ENCODE data around the gene ADD3.
"Not testable (repeated sequence)": the region's sequence is repeated elsewhere in the genome, so short reads cannot be mapped to it uniquely, and the experiment has no call there.

ADD3 gene

GRCh38 chr10:110040108-110040507 lies 32.3 kb downstream of the ADD3 start:
- DNase-seq, result no peak

DNA sequence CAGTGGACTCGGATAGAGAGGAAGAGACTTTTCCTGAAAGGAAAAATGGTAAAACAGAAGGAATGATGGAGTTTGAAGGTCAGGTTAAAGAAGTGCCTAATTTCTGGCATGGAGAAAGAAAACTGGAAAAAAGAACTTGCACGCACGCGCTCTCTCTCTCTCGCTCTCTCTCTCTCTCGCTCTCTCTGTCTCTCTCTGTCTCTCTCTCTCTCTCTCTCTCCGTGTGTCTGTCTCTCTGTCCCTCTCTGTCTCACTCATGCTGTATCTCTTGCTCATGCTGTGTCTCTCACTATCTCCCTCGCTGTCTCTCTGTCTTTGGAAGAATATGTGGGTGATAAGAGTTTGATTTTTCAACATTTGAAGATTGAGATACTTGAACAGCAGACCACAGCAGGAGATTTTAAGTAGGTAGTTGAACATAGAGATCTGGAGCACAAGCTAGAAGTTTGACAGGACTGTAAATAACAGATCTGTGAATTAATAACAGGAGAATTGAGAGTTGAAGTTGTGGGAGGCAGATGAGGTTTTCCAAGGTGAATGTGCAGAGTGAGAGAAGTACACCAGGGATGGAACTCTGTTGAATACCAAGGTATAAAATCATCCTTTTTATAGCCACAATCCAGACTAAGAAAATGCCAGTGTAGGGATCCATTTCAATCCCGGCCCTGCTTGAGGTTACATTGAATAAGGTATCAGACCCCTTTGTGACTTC lies 33.1 kb downstream of the ADD3 start:
- DNase-seq, result no peak

DNA sequence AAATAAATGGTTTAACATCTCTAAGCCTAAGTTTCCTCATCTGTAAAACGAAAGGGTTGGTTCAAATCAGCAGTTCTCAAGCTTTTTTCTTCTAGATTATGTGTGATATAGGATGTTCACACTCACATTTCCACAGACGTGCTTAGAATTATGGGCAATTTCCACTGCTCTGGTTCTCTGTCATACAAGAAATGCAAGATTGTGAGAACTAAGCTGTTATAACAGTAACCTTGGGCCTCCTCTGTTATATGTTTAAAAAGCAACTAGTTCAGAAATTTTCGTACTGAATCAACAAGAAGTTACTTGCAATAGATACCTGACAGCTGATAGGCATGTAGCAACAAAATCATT lies 33.7 kb downstream of the ADD3 start:
- DNase-seq, result no peak

GRCh38 chr10:110042181-110042580 lies 34.4 kb downstream of the ADD3 start:
- DNase-seq, result no peak

- DNase-seq, result no peak
These were observed 35.1 kb downstream of the ADD3 start for GRCh38 chr10:110042891-110043290.

DNA sequence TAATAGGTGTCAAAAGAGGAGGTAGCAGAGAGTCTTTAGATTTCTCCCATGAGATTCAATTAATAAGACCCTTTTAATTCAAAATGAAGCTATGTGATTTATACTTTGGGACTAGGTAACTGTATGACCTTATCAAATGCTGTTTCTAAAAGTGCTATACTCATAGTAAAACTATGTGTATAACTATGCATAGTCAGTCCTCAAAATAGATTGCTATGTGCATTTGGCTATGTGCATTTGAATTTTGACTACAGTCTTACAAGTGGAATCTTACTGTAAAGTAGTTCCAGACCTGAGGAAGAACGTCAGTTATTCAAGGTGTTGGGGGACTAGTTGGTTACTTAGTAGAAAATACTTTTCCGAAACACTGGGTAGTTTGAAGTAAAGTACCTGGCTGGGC lies 36.9 kb downstream of the ADD3 start:
- DNase-seq, result no peak

DNA sequence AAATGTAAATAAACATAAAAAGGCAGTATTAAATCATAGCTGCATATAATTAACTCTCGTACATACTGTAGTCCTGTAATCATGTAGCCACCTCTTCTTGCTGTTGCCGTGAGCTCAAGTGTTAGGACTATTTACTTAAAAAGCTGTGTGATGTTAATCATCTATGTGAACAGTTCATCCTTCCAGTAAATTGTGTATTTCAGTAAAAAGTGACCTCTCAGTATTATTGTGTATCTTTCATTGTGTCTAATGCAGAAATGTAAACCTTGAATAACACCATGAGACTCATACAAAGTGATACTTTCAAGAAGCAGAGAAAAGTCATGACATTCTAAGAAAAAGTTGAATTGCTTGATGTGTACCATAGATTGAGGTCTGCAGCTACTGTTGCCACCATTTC lies 38.0 kb downstream of the ADD3 start:
- no peak for DNase-seq

GRCh38 chr10:110048145-110048544 lies 40.4 kb downstream of the ADD3 start:
- DNase-seq, result not testable (repeated sequence)

- no peak for DNase-seq
These were observed 41.0 kb downstream of the ADD3 start for GRCh38 chr10:110048781-110049180.

DNA sequence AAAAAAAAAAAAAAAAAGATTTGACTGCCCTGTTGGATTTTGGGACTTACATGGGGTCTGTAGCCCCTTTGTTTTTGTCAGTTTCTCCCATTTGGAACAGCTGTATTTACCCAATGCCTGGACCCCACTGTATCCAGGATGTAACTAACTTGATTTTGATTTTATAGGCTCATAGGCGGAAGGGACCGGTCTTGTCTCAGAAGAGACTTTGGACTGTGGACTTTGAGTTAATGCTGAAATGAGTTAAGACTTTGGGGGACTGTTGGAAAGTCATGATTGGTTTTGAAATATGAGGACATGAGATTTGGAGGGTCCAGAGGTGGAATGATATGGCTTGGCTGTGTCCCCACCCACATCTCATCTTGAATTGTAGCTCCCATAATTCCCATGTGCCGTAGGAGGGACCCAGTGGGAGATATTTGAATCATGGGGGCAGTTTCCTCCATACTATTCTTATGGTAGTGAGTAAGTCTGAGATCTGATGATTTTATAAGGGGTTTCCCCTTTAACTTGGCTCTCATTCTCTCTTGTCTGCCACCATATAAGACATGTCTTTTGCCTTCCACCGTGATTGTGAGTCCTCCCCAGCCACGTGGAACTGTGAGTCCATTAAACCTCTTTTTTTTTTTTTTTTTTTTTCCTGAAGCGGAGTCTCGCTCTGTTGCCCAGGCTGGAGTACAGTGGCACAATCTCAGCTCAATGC lies 42.3 kb downstream of the ADD3 start:
- DNase-seq, result not testable (repeated sequence)

GRCh38 chr10:110051487-110051886 lies 43.7 kb downstream of the ADD3 start:
- no peak for DNase-seq

DNA sequence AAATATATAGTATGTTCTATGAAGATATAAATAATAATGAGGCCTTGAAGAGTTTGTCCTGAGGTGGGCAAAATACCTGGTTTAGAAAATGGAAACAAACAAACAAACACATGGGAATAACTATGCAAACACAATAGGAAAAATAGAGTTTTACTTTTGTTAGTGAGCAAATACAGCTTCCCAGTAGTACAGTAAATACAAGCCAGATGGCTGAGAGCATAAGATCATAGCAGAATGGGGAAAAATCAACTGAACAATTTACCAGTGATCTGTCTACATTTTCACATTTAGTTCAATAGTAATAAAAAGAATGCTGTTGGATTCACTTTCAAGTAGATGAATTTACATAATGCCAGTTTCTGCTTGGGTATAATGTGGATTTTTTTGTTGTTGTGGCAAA lies 45.1 kb downstream of the ADD3 start:
- DNase-seq, result no peak

DNA sequence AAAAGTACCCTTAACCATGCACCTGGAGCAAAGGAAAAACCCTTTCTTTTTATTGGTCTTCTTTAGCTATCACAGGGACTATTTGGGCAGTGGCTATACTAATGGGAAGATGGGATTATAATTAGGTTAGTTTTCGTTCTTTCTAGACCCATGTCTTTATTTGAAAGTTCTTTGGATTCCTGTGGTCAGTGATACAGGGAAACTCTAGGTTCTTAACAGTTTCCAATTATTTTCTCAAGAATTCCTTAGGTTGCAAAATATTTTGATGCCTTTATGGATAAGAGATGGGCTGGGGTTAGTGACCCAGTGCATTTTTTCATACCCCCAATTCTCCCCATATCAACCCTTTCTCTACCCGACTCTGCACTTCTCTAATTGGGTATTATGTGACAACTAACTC lies 49.0 kb downstream of the ADD3 start:
- no peak for DNase-seq

DNA sequence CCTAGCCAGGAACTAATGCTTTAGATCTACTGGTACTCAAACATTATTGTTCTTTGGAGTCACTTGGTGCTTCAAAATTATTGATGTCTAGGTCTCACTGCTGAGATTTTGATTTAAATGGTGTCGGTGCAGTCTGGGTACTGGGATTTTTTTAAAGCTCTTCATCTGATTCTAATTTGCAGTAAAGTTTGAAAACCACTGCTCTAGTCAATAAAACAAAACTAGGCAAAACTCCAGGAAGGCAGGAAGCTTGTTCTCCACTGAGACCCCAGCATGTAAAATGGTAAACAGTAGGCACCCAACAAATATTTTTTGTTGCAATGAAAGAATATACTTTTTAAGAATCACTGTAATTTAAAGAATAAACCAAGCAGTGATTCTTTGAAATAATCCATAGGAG lies 49.7 kb downstream of the ADD3 start:
- DNase-seq, result no peak

- DNase-seq, result no peak
These were observed 50.4 kb downstream of the ADD3 start for GRCh38 chr10:110058212-110058611.

DNA sequence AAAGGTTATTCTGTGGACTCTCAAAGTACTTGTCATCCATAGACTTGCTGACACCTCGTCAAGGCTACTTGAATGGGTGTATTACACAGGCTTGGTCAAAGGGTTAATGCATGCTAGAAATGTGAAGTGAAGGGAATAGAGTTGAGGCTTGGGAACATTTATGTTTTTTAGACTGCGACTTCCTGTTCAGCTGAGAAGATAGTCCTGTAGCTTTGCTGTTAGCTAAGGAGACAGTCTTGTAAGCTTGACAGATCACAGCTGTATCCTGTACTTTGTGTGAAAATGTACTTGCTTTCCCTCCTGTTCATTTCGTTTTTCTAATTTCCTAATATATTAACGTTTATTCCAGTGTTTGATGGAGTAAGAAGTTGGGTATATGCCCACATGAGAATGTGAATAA lies 52.1 kb downstream of the ADD3 start:
- no peak for DNase-seq

DNA sequence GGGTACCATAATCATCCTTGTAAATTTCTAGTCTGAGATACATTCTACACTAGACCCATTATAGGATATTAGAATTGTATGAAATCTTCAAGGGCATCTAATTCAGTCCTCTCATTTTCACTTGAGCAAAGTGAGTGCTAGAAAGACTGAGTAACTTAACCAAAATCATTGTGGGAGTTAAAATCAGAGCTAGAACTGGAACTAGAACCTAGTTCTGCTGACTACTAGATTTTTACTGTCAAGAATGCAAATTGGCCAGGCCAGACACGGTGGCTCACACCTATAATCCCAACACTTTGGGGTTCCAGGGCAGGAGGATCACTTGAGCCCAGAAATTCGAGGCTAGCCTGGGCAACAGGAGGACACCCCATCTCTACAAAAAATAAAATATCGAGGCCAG lies 53.9 kb downstream of the ADD3 start:
- DNase-seq, result no peak

GRCh38 chr10:110065269-110065668 lies 57.5 kb downstream of the ADD3 start:
- no peak for DNase-seq

DNA sequence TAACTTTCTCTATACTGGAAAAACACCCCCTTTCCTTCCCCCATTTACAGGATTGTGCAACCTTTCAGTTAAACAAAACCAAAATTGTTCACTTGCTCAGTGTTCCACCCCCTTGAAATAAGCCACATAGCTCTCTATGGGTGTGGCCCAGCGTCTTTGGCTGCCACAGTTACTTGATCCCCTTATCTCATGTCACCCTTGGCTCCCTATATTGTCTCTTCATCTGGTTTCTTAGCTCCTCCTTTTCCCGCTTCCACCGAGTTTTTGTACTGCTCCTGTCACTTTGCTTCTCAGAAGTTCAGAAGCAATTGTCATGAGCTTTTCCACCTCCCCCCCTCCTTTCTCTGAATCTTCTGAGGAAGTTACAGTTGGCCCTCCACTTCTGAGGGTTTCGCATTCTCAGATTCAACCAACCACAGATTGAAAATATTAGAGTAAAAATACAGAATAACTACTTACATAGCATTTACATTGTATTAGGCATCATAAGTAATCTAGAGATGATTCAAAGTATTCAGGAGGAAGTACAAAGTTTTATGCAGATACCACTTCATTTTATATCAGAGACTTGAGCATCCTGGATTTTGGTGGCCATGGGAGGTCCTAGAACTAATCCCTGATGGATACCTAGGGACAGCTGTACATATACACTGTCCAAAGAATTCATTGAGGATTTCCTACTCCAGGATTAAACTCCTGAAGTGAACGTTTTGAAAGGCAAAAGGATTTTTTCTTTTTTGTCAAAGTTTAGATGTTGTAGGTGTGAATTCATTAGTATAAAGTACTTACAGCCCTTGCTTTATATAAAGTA lies 60.4 kb downstream of the ADD3 start:
- DNase-seq, result no peak

DNA sequence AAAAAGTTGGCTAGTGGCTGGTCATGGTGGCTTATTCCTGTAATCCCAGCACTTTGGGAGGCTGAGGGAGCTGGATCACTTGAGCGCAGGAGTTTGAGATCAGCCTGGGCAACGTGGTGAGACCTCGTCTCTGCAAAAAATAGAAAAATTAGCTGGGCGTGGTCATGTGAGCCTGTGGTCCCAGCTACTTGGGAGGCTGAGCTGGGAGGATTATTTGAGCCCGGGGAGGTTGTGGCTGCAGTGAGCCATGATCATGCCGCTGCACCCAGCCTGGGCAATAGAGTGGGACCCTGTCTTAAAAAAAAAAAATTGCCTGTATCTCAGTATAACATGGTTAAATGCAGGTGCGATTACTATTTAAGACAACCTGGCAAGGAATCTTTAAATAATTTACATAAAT lies 61.0 kb downstream of the ADD3 start:
- DNase-seq, result no peak

GRCh38 chr10:110069502-110069982 lies 61.8 kb downstream of the ADD3 start:
- peak; percentile 66 for DNase-seq

DNA sequence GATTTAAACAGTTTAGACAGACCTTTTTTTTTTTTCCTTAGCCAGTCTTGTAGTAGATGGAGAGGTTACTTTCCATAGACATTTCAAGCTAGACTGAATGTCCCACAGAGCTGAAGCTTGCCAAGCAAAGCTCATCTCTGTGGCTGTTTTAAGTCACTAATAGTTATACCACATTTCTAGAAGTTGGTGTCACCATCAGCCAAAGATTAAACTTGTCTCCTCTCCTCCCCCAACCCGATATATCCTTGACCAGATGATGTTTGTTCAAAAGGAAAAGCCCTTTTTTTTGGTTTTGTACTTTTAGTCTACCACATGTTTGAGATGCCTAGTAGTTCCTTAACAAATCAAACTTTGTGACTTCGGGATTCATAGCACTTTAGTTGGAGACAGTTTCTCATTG lies 66.1 kb downstream of the ADD3 start:
- DNase-seq, result no peak

DNA sequence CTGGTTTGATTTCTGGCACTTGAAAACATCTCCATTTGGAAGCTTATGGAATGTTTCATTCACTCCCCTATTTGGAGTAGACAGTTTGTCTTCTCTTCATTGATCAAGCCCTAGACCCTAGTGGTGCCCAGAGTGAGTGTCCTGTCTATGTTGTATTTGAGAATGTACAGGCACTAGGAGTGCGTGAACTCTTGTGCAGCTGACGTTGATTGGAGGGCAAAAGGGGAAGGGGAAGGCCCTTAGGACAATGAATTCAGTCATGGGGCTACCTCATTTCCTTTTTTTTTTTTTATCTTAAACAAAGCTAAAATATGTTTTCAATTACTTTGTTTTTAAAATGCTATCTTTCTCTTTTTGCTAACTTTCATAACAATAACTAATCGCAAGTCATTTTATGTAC lies 66.5 kb downstream of the ADD3 start:
- DNase-seq, result no peak

Data from NCI-H1436 (cell line).